Cortex of kidney (tissue), 1 donor: ENCODE measurements around the gene EPS8L1.
"Not testable (repeated sequence)": the region's sequence is repeated elsewhere in the genome, so short reads cannot be mapped to it uniquely, and the experiment has no call there.

Experiments used
- DNase-seq: peaks from one replicate; lab custom pipeline; 2025; lab: John Stamatoyannopoulos, UW

The EPS8L1 gene

GRCh38 chr19:55075371-55075998 is at the start of gene EPS8L1:
TSS of gene EPS8L1 (plus strand) at chr19:55075869. CDS start at chr19:55076445, 576 bp downstream.
- DNase-seq: no peak

GRCh38 chr19:55027140-55027471 is 48.6 kb upstream of the EPS8L1 start:
- not testable (repeated sequence) for DNase-seq

GRCh38 chr19:55027472-55028337 is 48.0 kb upstream of the EPS8L1 start:
- no peak for DNase-seq

GRCh38 chr19:55028757-55029156 is 46.9 kb upstream of the EPS8L1 start:
- no peak for DNase-seq

- no peak for DNase-seq
Observed at GRCh38 chr19:55031178-55031577, 44.5 kb upstream of the EPS8L1 start.

GRCh38 chr19:55032170-55032800 is 43.4 kb upstream of the EPS8L1 start:
- no peak for DNase-seq

- DNase-seq: not testable (repeated sequence)
Observed at GRCh38 chr19:55032976-55033643, 42.6 kb upstream of the EPS8L1 start.

GRCh38 chr19:55034751-55035150 is 40.9 kb upstream of the EPS8L1 start:
- no peak for DNase-seq

GRCh38 chr19:55036058-55036457 is 39.6 kb upstream of the EPS8L1 start:
- no peak for DNase-seq

- not testable (repeated sequence) for DNase-seq
Observed at GRCh38 chr19:55037603-55038002, 38.1 kb upstream of the EPS8L1 start.

- DNase-seq: not testable (repeated sequence)
Observed at GRCh38 chr19:55040654-55041053, 35.0 kb upstream of the EPS8L1 start.

- DNase-seq: no peak
Observed at GRCh38 chr19:55041244-55041626, 34.4 kb upstream of the EPS8L1 start.

GRCh38 chr19:55041627-55042343 is 33.9 kb upstream of the EPS8L1 start:
- DNase-seq: no peak

GRCh38 chr19:55042344-55042678 is 33.4 kb upstream of the EPS8L1 start:
- no peak for DNase-seq

- no peak for DNase-seq
Observed at GRCh38 chr19:55042688-55043087, 33.0 kb upstream of the EPS8L1 start.

- DNase-seq: no peak
Observed at GRCh38 chr19:55044286-55044685, 31.4 kb upstream of the EPS8L1 start.

GRCh38 chr19:55044771-55045716 is 30.6 kb upstream of the EPS8L1 start:
- no peak for DNase-seq

- DNase-seq: no peak
Observed at GRCh38 chr19:55046975-55047622, 28.6 kb upstream of the EPS8L1 start.

- no peak for DNase-seq
Observed at GRCh38 chr19:55047951-55048350, 27.7 kb upstream of the EPS8L1 start.

- no peak for DNase-seq
Observed at GRCh38 chr19:55048446-55048845, 27.2 kb upstream of the EPS8L1 start.
